Neural cell (in vitro differentiated cells): Measurements from ENCODE around the gene CACNA1C. TPM values are rescaled to one million over a fixed set of nuclear protein-coding genes. Genes with fewer than 3 reads are reported as not detected.

Experiments used
- H2AFZ ChIP-seq: fragments of 200-600, 300-800 bp; sonication (generic), shearing (Covaris generic); 2 replicates; pipeline ENCODE4 v1.6.0; 2014; ENCODE audit warnings: low read depth, mild to moderate bottlenecking, antibody characterized with exemption, low read length, moderate library complexity
- H3F3A ChIP-seq: fragments of 200-600 bp; shearing (Covaris generic); 2 replicates; pipeline ENCODE4 v1.6.1; 2016; ENCODE audit warnings: mild to moderate bottlenecking, moderate library complexity, mixed read lengths, antibody characterized with exemption, low read length; ENCODE audit not compliant: insufficient read depth, poor library complexity, severe bottlenecking
- H3K27ac ChIP-seq: fragments of 200-600, 300-800 bp; sonication (generic), shearing (Covaris generic); 2 replicates; pipeline ENCODE4 v1.5.1; 2014; ENCODE audit warnings: mild to moderate bottlenecking, low read length, moderate library complexity
- H3K27me3 ChIP-seq: fragments of 300-800, 200-600 bp; sonication (generic), shearing (Covaris generic); 2 replicates; pipeline ENCODE4 v1.6.0; 2014; ENCODE audit warnings: mild to moderate bottlenecking, low read depth, low read length, moderate library complexity; ENCODE audit not compliant: insufficient read depth
- H3K36me3 ChIP-seq: fragments of 300-800, 200-600 bp; sonication (generic), shearing (Covaris generic); 2 replicates; pipeline ENCODE4 v1.5.1; 2014; ENCODE audit warnings: mild to moderate bottlenecking, antibody characterized with exemption, low read length, moderate library complexity; ENCODE audit not compliant: insufficient read depth
- H3K4me2 ChIP-seq: fragments of 300-800, 200-600 bp; sonication (generic), shearing (Covaris generic); 2 replicates; pipeline ENCODE4 v1.6.0; 2014; ENCODE audit warnings: mild to moderate bottlenecking, low read length
- H3K4me3 ChIP-seq: fragments of 300-800, 200-600 bp; sonication (generic), shearing (Covaris generic); 2 replicates; pipeline ENCODE4 v1.5.1; 2014; ENCODE audit warnings: mild to moderate bottlenecking, low read length, moderate library complexity
- H3K79me2 ChIP-seq: fragments of 200-600 bp; shearing (Covaris generic); replicated peaks from 2 replicates; pipeline ENCODE4 v1.6.0; 2014; ENCODE audit warnings: mild to moderate bottlenecking, low read length, moderate library complexity; ENCODE audit not compliant: insufficient read depth
- H3K9ac ChIP-seq: fragments of 300-800, 200-600 bp; sonication (generic), shearing (Covaris generic); 2 replicates; pipeline ENCODE4 v1.6.1; 2016; ENCODE audit warnings: mild to moderate bottlenecking, low read length, mixed read lengths
- H3K9me2 ChIP-seq: fragments of 200-600 bp; shearing (Covaris generic); 2 replicates; pipeline ENCODE4 v1.6.1; 2016; ENCODE audit warnings: mild to moderate bottlenecking, low read length, mixed read lengths; ENCODE audit not compliant: insufficient read depth
- H3K9me3 ChIP-seq: fragments of 200-600, 300-800 bp; sonication (generic), shearing (Covaris generic); 2 replicates; pipeline ENCODE4 v1.6.1; 2016; ENCODE audit warnings: mild to moderate bottlenecking, mixed run types, low read length, moderate library complexity, mixed read lengths
- H4K20me1 ChIP-seq: fragments of 200-600 bp; shearing (Covaris generic); 2 replicates; pipeline ENCODE4 v1.6.1; 2016; ENCODE audit warnings: mild to moderate bottlenecking, mixed run types; ENCODE audit not compliant: insufficient read depth
- EP300 ChIP-seq: fragments of 450-650 bp; conservative IDR thresholded peaks from 2 replicates; pipeline ENCODE4 v1.6.1; 2014; ENCODE audit warnings: antibody characterized with exemption, mild to moderate bottlenecking, moderate library complexity; ENCODE audit not compliant: poor library complexity, severe bottlenecking
- EZH2 ChIP-seq: fragments of 200-600, 300-800 bp; shearing (Covaris generic), sonication (generic); IDR thresholded peaks from 2 replicates; pipeline ENCODE4 v1.6.1; 2014; ENCODE audit warnings: antibody characterized with exemption, low read length, borderline replicate concordance, mild to moderate bottlenecking; ENCODE audit not compliant: insufficient read depth, poor library complexity, severe bottlenecking
- MXI1 ChIP-seq: fragments of 450-650 bp; conservative IDR thresholded peaks from 2 replicates; pipeline ENCODE4 v1.6.1; 2014; ENCODE audit warnings: antibody characterized with exemption, mild to moderate bottlenecking; ENCODE audit not compliant: poor library complexity, severe bottlenecking
- POLR2AphosphoS5 ChIP-seq: IDR thresholded peaks from 2 replicates; pipeline ENCODE4 v1.6.1; 2012
- RAD21 ChIP-seq: fragments of 450-650 bp; conservative IDR thresholded peaks from 2 replicates; pipeline ENCODE4 v1.6.1; 2014; ENCODE audit warnings: antibody characterized with exemption, mild to moderate bottlenecking, moderate library complexity
- SMC3 ChIP-seq: fragments of 450-650 bp; conservative IDR thresholded peaks from 2 replicates; pipeline ENCODE4 v1.6.1; 2014; ENCODE audit warnings: antibody characterized with exemption, mild to moderate bottlenecking, moderate library complexity; ENCODE audit not compliant: poor library complexity
- TAF1 ChIP-seq: IDR thresholded peaks from 2 replicates; pipeline ENCODE4 v1.6.1; 2012; ENCODE audit warnings: low read depth
- polyA plus RNA-seq: library from polyadenylated mRNA; depleted of rRNA; stranded (reverse); fragments of >200 nt; gene quantifications from 2 replicates; pipeline ENCODE4 v1.2.3, GENCODE V29; 2014
- TF ChIP-seq, protein P1 (sequence below): IDR thresholded peaks from 2 replicates; pipeline ENCODE4 v1.6.1; 2012; ENCODE audit warnings: borderline replicate concordance
- TF ChIP-seq, protein P2 (sequence below): fragments of 450-650 bp; IDR thresholded peaks from 2 replicates; pipeline ENCODE4 v1.5.1; 2014; ENCODE audit warnings: antibody characterized with exemption, mild to moderate bottlenecking, moderate library complexity; ENCODE audit not compliant: poor library complexity, severe bottlenecking

CACNA1C gene
- polyA plus RNA-seq, 1 donor from 2014 or later, result 9.7 TPM

DNA sequence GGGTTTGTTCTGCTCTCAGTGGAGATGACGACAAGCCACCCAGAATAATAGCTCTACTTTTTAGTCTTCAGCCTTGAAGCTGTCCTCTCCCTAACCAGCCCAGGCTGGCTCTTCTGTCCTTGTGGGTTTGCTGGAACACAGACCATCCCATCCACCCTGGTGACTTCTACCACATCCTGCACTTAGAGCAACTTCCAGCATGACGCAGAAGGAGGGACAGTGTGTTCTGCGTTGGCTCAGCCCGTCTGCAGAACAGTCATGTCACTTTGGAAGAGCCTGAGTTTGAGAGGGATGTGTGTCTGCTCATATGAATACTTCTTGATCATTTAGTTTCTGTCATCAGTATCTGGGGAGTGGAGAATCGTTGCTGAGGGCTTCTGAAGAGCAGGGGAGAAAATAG, 198.0 kb downstream of the CACNA1C start:
- Histone ChIP-seq H3K79me2 (no peaks in the 10 kb centered on the region), H3K36me3 (no peaks in the 10 kb centered on the region), H4K20me1 (no peaks in the 10 kb centered on the region), H3K4me3 (no peak overlapping the region), H3K9me2 (no peaks in the 10 kb centered on the region), H3F3A (no peaks in the 10 kb centered on the region), H3K27ac (no peak overlapping the region), H2AFZ (no peak overlapping the region), H3K27me3 (no peaks in the 10 kb centered on the region), H3K9me3 (no peaks in the 10 kb centered on the region), H3K9ac (no peak overlapping the region), H3K4me2 (no peak overlapping the region)
- TF ChIP-seq, protein P1, sequence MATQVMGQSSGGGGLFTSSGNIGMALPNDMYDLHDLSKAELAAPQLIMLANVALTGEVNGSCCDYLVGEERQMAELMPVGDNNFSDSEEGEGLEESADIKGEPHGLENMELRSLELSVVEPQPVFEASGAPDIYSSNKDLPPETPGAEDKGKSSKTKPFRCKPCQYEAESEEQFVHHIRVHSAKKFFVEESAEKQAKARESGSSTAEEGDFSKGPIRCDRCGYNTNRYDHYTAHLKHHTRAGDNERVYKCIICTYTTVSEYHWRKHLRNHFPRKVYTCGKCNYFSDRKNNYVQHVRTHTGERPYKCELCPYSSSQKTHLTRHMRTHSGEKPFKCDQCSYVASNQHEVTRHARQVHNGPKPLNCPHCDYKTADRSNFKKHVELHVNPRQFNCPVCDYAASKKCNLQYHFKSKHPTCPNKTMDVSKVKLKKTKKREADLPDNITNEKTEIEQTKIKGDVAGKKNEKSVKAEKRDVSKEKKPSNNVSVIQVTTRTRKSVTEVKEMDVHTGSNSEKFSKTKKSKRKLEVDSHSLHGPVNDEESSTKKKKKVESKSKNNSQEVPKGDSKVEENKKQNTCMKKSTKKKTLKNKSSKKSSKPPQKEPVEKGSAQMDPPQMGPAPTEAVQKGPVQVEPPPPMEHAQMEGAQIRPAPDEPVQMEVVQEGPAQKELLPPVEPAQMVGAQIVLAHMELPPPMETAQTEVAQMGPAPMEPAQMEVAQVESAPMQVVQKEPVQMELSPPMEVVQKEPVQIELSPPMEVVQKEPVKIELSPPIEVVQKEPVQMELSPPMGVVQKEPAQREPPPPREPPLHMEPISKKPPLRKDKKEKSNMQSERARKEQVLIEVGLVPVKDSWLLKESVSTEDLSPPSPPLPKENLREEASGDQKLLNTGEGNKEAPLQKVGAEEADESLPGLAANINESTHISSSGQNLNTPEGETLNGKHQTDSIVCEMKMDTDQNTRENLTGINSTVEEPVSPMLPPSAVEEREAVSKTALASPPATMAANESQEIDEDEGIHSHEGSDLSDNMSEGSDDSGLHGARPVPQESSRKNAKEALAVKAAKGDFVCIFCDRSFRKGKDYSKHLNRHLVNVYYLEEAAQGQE, result no peak
- TF ChIP-seq, protein P2, sequence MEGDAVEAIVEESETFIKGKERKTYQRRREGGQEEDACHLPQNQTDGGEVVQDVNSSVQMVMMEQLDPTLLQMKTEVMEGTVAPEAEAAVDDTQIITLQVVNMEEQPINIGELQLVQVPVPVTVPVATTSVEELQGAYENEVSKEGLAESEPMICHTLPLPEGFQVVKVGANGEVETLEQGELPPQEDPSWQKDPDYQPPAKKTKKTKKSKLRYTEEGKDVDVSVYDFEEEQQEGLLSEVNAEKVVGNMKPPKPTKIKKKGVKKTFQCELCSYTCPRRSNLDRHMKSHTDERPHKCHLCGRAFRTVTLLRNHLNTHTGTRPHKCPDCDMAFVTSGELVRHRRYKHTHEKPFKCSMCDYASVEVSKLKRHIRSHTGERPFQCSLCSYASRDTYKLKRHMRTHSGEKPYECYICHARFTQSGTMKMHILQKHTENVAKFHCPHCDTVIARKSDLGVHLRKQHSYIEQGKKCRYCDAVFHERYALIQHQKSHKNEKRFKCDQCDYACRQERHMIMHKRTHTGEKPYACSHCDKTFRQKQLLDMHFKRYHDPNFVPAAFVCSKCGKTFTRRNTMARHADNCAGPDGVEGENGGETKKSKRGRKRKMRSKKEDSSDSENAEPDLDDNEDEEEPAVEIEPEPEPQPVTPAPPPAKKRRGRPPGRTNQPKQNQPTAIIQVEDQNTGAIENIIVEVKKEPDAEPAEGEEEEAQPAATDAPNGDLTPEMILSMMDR, result no peak
- TF ChIP-seq SMC3 (no peak), EP300 (no peak), EZH2 (no peak), MXI1 (no peak), RAD21 (no peak), TAF1 (no peak), POLR2AphosphoS5 (no peak)

DNA sequence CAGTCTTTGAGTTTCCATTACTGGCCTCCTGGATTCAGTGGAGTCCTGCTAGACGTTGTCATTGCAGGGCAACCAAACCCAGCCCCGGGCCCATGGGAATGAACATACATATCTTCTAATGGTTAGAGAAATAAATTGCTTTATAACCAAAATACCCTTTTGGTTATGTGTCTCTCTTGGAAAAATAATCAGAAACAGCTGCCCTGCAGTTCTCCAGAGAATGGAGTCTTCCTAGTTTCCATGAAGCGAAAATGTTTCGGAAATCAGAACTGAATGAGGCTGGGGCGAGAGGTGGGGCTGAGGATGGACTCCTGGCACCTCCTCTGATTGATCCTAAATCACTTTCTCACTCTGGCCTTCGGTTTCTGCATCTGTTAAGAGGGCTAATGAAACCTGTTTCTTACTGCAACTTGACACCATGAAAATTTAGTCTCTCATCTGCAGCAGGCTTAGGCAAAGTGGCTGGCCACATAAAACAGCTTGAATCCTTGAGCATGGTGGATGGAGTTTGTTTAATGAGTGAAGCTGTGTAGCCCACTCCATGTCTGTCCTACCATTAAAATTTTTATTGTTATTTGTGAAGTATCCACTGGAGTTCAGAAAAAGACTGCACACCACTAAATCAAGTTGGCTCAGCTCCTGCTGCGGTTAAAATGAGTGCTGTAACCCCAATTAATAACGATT, 198.9 kb downstream of the CACNA1C start:
- Histone ChIP-seq H3K9me2 (no peaks in the 10 kb centered on the region), H3K27me3 (no peaks in the 10 kb centered on the region), H3K4me2 (no peak overlapping the region), H3K79me2 (no peaks in the 10 kb centered on the region), H3K36me3 (no peaks in the 10 kb centered on the region), H3K4me3 (no peak overlapping the region), H2AFZ (no peak overlapping the region), H3K27ac (no peak overlapping the region), H3K9ac (no peak overlapping the region), H4K20me1 (no peaks in the 10 kb centered on the region), H3K9me3 (no peaks in the 10 kb centered on the region), H3F3A (no peaks in the 10 kb centered on the region)
- TF ChIP-seq MXI1 (no peak), EZH2 (no peak), POLR2AphosphoS5 (no peak), TAF1 (no peak), RAD21 (no peak), SMC3 (no peak), EP300 (no peak)
- TF ChIP-seq, protein P2, result no peak
- TF ChIP-seq, protein P1, result no peak
